Lower leg skin (tissue), 4 donors: Measurements from ENCODE around the gene PTPRN2. TPM values are rescaled to one million over a fixed set of nuclear protein-coding genes. Genes with fewer than 3 reads are reported as not detected.
A peak's percentile ranks its signal among the peaks of the same experiment; 100 is the strongest.

Experiments used
- DNase-seq, 2 donors: peaks; one replicate each; pipeline ENCODE4 v3.0.0-alpha.2; 2019; ENCODE audit warnings: low spot score in 2 of 2
- H3K4me3 ChIP-seq: fragments of 200-600 bp; sonication (generic); 2 replicates; pipeline ENCODE4 v1.5.1; 2017; ENCODE audit warnings: mild to moderate bottlenecking, low read depth; ENCODE audit not compliant: poor library complexity, severe bottlenecking
- POLR2A ChIP-seq, 2 donors: fragments of 450-650 bp; IDR thresholded peaks; one replicate each; pipeline ENCODE4 v1.6.1; 2016 to 2017; ENCODE audit warnings: antibody characterized with exemption in 2 of 2, mild to moderate bottlenecking in 1 of 2, moderate library complexity in 1 of 2
- WGBS, 2 donors: methylation state at CpG; one replicate each; pipeline ENCODE4 v1.1.5; 2018; 5-methylcytosine and 5-hydroxymethylcytosine counted together
- intact Hi-C: fragments of 100-400 bp; cut with DNase I; formaldehyde crosslinking; loops from one replicate; pipeline ENCODE4 v1.15.0; 2023; ENCODE audit warnings: low total_unique reads
- total RNA-seq, 4 donors: library from RNA; depleted of rRNA; stranded (reverse); fragments of >200 nt; gene quantifications; one replicate each; pipeline ENCODE4 v1.1.0, GENCODE V29; 2016
- TF ChIP-seq, protein P1 (sequence below), 3 donors: fragments of 450-650 bp; IDR thresholded peaks; one replicate each; pipeline ENCODE4 v1.5.1; 2016; ENCODE audit warnings: antibody characterized with exemption in 3 of 3, mild to moderate bottlenecking in 3 of 3, moderate library complexity in 2 of 3

The PTPRN2 gene
- total RNA-seq, 4 donors from 2014 or later: 0.11 to 1.6 (median 0.92) TPM

DNA sequence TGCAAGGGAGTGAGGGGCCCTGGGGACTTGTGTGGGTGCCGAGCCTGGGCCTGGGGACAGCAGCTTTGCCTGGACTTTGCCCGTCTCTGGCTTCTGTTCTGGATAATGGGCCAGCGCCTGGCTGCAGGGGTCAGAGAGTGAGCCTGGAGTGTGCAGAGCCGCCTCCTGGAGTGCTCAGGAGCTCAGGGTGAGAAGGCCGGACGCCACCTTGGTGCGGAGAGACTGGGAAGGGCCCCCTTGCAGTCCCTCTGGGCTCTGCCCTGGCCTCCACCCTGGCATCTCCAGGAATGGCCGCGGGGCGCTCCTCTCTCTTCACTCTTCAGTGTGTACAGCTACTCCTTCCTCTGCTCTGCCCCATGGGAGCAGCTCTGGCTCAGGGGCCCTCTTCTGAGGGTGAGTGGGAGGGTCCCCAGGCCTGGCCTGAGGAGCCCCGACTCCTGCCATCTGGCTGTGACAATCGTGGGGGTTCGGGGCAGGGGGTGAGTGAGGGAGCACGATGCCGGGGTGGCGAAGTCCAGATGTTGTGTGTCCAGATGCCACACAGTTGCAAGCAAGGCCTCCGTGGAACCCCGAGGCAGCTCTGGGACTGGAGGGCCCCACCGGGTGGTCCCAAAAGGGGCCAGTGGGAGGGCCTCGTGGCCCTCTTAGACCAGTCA lies 1063.7 kb downstream of the PTPRN2 start:
- intact Hi-C loops: no loop called here
- peak in 1 of 2 donors; percentile 68 for DNase-seq
- 75 to 88% methylated on average over 13 to 20 of the region's 20 CpGs for WGBS, 2 donors

GRCh38 chr7:157523371-157523765 lies 1064.3 kb downstream of the PTPRN2 start:
- DNase-seq: peak in 1 of 2 donors; percentile 78
- intact Hi-C loops: no loop called here

More for the DNA sequence above, 1063.7 kb downstream of the PTPRN2 start:
- no peak for TF ChIP-seq POLR2A (IDR thresholded peaks at IDR 0.05)
- TF ChIP-seq, protein P1, sequence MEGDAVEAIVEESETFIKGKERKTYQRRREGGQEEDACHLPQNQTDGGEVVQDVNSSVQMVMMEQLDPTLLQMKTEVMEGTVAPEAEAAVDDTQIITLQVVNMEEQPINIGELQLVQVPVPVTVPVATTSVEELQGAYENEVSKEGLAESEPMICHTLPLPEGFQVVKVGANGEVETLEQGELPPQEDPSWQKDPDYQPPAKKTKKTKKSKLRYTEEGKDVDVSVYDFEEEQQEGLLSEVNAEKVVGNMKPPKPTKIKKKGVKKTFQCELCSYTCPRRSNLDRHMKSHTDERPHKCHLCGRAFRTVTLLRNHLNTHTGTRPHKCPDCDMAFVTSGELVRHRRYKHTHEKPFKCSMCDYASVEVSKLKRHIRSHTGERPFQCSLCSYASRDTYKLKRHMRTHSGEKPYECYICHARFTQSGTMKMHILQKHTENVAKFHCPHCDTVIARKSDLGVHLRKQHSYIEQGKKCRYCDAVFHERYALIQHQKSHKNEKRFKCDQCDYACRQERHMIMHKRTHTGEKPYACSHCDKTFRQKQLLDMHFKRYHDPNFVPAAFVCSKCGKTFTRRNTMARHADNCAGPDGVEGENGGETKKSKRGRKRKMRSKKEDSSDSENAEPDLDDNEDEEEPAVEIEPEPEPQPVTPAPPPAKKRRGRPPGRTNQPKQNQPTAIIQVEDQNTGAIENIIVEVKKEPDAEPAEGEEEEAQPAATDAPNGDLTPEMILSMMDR (IDR thresholded peaks at IDR 0.05): no peak
- H3K4me3 ChIP-seq: no peak overlapping the region

GRCh38 chr7:157522954-157523353 lies 1064.7 kb downstream of the PTPRN2 start:
- no peak overlapping the region for H3K4me3 ChIP-seq
- intact Hi-C loops: no loop called here
- 53 to 76% methylated on average over 9 of the region's 9 CpGs for WGBS, 2 donors
- no peak for DNase-seq
- TF ChIP-seq POLR2A (IDR thresholded peaks at IDR 0.05): no peak
- TF ChIP-seq, protein P1 (IDR thresholded peaks at IDR 0.05): no peak

More at GRCh38 chr7:157523371-157523765, 1064.3 kb downstream of the PTPRN2 start:
- 86 to 88% methylated on average over 10 to 12 of the region's 13 CpGs for WGBS, 2 donors
- H3K4me3 ChIP-seq: no peak overlapping the region
- TF ChIP-seq POLR2A (IDR thresholded peaks at IDR 0.05): no peak
- TF ChIP-seq, protein P1 (IDR thresholded peaks at IDR 0.05): no peak

- peak in 1 of 2 donors; percentile 70 for DNase-seq
- no peak overlapping the region for H3K4me3 ChIP-seq
- intact Hi-C loops: no loop called here
- TF ChIP-seq, protein P1 (IDR thresholded peaks at IDR 0.05): no peak
- TF ChIP-seq POLR2A (IDR thresholded peaks at IDR 0.05): no peak
- WGBS, 2 donors: 87 to 89% methylated on average over 18 of the region's 18 CpGs
Measured at GRCh38 chr7:157522189-157522588, 1065.4 kb downstream of the PTPRN2 start.

DNA sequence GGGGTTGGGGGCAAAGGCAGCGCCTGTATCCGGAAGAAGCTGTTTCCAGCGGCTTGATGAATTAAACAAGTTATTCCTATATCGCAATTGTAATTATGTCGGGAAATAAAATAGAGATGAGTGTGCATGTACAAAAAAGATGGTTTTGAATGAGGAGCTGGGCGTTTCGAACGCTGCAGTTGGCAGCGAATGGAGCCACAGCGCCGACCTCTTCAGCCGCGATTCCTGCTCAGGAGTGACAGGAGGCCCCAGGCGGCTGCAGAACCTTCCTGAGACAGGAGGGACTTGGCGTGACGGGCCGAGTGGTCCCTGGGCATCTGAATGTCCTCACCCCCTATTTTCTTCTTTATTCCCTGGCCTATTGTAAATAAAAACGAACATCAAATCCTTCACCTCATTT lies 1065.9 kb downstream of the PTPRN2 start:
- WGBS, 2 donors: 84 to 93% methylated on average over 18 of the region's 18 CpGs
- no peak overlapping the region for H3K4me3 ChIP-seq
- TF ChIP-seq, protein P1 (IDR thresholded peaks at IDR 0.05): no peak
- no peak for TF ChIP-seq POLR2A (IDR thresholded peaks at IDR 0.05)
- intact Hi-C loops: no loop called here
- DNase-seq: peak in 1 of 2 donors; percentile 43
